Posterior vena cava (tissue), 2 donors: ENCODE measurements around the gene GAK. TPM values are rescaled to one million over a fixed set of nuclear protein-coding genes. Genes with fewer than 3 reads are reported as not detected.
A peak's percentile ranks its signal among the peaks of the same experiment; 100 is the strongest.
"Not testable (repeated sequence)": the region's sequence is repeated elsewhere in the genome, so short reads cannot be mapped to it uniquely, and the experiment has no call there.

ENCODE experiments used
- DNase-seq: peaks from one replicate; pipeline ENCODE4 v3.0.0-alpha.2; 2020; ENCODE audit warnings: low spot score
- intact Hi-C, 2 donors: fragments of 100-400 bp; cut with DNase I; formaldehyde crosslinking; loops; one replicate each; pipeline versions ENCODE4 v1.14.1 to v1.14.2; 2022 to 2023
- total RNA-seq, 2 donors: library from RNA; stranded (reverse); fragmentation: NEBNext Ultra II Directional; extraction: Animal tissue kit (Norgen Biotek cat#: 25700); gene quantifications; one replicate each; pipeline ENCODE4 v1.2.1, GENCODE V29; 2021
- donor health status: DM: yes; HTN: yes; CAD: no.
- donor health status: DM: yes; HTN: yes; CAD: no.

GAK gene
- total RNA-seq, 2 donors from 2014 or later = 63.5 to 73.5 TPM

DNA sequence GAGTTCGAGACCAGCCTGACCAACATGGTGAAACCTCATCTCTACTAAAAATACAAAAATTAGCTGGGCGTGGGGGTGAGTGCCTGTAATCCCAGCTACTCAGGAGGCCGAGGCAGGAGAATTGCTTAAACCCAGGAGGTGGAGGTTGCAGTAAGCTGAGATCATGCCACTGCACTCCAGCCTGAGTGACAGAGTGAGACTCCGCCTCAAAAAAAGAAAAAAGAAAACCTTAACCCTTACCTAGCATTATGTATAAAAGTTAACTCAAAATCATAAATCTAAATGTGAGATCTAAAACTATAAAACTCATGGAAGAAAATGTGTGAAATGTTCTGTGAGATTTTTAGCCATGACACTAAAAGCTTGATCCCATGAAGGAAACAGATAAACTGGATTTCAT is 7.4 kb upstream of the GAK start:
- intact Hi-C loops, DNase-seq: not testable (repeated sequence)

DNA sequence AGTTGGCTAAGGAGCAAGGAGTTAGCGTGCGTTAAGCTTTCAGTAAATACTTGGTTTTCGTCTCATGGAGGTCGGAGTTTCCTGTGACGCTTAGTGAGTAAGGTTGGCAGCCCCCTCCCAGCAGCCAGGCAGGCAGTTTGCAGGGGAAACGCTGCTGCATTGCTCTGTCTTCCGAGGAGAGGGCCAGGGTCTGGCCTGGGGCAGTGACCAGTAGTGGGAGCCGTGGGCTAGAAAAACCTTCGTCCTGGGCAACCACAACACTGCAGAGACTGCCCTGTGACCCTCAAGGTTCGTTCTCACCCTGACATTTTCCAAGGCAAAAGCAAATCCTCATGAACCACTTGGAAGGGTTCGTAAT is 576 bp upstream of the GAK start:
- DNase-seq = peak; percentile 75
- intact Hi-C loops = loop anchor here in 1 of 2 donors (1.0 kb wide), 1 partner anchor 26 kb away; no protein-coding TSS in a partner anchor

DNA sequence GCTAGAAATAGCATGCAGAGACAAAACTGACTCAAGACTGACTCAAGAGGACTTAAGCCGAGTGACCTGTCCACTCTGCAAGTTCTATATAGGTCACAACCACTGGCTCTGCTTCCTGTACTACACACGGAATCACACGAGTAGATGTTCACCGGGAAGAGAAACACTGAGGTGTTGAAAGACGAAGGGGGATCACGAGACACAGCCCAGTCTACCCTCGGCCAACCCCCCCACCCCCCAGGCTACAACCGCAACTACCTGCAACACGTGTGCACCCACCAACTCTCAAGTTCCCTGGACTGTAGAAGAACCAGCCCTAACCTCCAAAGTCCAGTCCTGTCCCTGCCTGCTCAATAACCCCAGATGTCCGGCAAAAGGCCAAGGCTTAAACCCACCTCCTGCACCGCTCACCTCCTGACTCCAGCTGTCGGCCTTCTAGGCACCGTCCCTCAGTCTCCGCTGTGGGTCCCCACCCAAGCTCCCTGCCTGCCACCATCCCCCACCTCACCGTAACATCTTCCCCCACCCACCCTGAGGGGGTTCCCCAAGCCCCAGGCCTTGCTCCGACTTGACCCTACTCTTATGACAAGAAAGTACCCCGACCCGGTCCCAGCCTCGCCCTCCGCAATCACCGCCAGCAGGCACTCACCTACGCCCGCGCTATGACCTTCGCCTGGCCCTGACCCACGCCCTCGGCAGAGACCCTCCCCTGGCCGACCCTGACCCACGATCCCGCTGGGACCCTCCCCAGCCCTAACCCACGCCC is 739 bp downstream of the GAK start:
- DNase-seq = peak; percentile 83
- intact Hi-C loops = no loop called here

DNA sequence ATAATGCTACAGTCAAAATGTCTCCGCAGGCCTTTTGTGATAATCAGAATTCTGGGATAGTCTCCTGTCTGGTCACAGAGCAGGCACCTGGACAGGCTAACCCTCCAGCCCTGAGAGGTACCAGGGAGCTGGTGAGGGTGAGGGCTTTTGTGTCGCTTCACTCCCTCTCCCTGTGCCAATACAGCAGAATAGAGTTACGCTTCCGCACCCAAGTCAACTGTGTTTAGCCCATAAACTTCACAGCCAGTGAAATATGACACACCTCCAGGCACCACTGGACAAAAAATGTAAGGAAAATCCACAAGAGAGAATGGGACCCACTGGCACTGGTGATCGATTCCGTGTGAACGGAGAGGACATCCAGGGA is 1.3 kb downstream of the GAK start:
- intact Hi-C loops = no loop called here
- peak; percentile 29 for DNase-seq

DNA sequence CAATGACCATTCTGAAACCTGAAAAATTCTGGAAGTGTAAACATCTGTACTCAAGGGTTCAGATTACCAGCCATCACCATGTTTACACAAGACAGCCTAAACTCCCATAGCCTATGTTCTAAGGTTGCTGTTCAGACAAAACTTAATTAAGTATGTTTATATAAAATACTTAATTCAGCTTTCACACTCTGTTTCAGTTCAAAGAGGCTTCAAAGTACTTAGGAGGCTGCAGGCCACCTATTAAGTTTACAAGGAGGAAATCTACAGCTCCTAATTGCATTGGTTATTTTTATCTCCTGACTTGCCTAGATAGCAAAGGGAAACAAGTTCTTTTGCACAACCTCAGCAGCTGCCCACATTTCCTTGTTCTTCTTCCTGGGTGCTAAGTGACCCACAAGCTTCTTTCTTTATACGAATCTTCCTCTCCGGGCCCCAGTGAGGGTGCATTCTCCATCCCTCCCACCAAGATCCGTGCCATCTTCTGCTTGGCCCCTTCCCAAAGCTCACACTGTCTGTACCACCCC is 2.0 kb downstream of the GAK start:
- peak; percentile 40 for DNase-seq
- intact Hi-C loops = no loop called here

DNA sequence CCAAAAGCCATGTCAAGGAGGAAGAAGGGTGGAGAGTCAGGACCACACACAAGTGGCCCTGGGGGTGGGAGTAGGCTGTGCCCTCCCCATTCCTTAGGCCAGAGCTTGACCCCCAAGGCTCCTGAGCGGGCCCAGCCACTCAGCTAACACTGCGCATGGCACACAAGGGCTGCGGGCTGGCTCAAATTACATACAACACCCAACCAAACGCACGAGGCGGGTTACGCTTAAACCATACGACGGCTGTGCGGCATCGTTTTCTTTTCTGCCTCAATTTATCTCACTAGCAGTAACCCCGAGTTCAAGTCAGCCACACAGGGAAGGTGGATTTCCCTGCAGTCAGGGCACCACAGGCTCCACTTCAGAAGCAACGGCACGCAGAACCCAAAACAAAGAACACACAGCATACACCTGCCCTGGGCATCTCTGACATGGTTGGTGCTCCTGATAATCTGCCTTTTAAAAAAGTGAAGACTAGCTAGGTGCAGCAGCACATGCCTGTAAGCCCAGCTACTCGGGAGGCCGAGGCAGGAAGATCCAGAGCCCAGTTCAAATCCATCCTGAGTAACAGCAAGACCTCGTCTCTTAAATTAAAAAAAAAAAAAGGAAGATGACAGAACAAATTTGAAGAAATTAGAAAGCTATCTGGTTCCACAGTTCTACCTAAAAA is 2.9 kb downstream of the GAK start:
- peak; percentile 69 for DNase-seq
- intact Hi-C loops = no loop called here

DNA sequence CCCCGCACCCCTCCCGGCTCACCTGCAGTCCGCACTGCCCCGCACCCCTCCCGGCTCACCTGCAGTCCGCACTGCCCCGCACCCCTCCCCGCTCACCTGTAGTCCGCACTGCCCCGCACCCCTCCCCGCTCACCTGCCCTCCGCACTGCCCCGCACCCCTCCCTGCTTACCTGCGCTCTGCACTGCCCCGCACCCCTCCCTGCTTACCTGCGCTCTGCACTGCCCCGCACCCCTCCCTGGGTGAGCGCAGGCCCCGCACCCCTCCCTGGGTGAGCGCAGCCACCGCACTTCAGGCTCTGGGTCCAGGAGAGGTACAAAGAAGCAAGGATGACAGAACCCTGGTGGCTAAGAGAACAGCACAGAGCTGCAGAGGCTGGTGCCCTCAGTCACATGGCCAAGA is 4.5 kb downstream of the GAK start:
- DNase-seq = peak; percentile 34
- intact Hi-C loops = not testable (repeated sequence)

DNA sequence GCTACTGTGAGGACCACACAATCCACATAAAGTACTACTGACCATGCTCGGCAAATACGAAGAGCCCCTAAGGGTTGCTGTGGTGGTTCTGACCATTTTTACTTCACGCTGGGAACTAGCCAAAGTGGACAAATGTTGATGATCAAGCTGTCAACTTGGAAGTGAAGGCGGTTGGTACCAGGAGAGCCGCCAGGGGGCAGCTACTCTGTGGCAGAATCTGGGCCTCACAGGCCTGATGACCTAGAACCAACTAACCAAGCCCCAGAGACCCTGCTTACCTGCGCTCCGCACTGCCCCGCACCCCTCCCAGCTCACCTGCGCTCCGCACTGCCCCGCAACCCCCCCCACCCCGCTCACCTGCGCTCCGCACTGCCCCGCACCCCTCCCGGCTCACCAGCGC is 5.6 kb downstream of the GAK start:
- intact Hi-C loops = no loop called here
- DNase-seq = peak; percentile 15

DNA sequence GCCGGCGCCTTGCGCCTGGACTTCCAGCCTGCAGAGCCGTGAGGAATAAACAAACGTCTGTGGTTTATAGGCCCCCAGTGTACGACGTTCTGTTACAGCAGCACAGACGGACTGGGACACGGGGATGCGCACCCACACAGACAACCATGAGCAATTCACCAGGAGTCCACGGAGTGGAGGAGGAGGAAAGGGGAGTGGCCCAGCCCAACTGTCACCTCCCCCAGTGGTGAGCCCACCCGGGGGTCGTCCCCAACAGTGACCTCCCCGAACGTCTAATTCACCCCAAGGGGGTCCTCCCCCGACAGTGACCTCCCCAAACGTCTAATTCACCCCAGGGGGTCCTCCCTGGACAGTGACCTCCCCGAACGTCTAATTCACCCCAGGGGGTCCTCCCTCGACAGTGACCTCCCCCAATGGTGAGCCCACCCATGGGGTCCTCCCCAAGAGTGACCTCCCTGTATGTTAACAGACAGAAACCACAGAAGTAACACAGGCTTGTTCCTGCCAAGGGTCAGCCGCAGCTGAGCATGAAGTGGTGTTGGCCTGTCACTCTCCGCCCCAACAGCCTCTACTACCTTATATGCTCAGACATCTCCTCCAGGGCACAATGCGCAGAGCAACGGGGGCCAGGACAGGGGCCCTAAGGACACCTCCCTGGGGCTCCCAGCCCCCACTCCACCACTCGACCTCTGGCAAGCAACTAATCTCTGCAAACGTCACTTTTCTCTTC is 6.2 kb downstream of the GAK start:
- intact Hi-C loops = no loop called here
- DNase-seq = peak; percentile 62

DNA sequence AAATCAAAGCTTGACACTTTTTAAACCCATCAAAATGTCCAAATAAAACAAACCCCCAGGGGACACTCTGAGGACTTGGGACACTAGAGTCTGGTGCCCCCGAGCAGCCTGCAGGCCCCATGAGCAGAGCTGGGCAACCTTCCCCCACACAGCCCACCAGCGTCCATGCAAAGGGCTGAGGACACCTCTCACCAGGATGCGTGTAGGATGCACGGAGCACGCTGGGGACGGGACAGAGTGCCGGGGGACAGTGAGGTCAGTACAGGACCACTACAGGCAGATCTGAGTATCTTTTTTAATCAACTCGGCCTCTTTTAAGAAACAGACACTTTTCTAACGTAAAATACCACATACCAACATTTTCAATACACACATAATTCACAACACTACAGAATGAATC is 6.9 kb downstream of the GAK start:
- peak; percentile 69 for DNase-seq
- intact Hi-C loops = no loop called here

DNA sequence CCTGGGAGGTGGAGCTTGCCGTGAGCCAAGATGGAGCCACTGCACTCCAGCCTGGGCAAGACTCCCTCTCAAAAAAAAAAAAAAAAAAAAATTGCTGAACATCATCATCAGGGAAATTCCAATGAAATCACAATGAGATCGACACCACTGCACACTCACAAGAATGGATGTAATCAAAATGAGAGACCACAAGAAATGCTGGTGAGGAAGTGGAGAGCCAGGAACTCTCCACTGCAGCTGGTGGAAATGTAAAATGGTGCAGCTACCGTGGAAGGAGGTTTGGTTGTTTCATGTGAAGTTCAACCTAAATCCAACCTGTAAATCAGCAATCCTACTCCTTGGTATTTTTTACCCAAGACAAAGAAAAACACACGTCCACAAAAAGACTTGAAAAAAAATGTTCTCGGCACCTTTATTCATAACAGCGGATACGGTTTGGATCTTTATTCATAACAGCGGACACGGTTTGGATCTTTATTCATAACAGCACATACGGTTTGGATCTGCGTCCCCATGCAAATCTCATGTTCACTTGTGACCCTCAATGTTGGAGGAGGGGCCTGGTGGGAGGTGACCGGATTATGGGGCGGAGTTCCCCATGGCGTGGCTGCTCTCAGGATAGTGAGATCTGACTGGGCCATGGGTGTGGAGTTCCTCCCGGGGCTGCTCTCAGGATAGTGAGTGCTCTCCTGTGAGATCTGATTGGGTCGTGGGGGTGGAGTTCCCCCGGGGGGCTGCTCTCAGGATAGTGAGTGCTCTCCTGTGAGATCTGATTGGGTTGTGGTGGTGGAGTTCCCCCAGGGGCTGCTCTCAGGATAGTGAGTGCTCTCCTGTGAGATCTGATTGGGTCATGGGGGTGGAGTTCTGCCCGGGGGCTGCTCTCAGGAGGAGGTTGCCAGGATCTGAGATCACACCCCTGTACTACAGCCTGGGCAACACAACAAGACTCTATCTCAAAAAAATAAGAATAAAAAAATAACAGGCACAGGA is 7.7 kb downstream of the GAK start:
- peak; percentile 72 for DNase-seq
- intact Hi-C loops = no loop called here

DNA sequence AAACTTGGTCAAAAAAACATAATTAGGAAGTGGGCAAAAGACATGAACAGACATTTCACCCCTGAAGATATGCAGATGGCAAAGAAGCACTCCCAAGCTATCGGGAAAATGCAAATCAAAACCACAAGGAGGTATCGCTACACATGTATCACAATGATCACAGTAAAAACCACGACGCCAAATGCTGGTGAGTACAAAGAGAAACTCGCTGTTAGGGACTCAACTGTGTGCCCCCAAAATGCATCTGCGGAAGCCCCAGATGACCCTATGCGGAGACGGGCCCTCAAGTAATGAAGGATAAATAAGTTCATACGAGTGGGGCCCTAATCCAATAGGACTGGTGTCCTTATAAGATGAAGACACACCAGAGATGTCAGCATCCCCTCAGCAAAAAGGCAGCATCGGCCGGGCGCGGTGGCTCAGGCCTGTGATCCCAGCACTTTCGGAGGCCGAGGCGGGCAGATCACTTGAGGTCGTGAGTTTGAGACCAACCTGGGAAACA is 10.2 kb downstream of the GAK start:
- DNase-seq = peak; percentile 64
- intact Hi-C loops = no loop called here

DNA sequence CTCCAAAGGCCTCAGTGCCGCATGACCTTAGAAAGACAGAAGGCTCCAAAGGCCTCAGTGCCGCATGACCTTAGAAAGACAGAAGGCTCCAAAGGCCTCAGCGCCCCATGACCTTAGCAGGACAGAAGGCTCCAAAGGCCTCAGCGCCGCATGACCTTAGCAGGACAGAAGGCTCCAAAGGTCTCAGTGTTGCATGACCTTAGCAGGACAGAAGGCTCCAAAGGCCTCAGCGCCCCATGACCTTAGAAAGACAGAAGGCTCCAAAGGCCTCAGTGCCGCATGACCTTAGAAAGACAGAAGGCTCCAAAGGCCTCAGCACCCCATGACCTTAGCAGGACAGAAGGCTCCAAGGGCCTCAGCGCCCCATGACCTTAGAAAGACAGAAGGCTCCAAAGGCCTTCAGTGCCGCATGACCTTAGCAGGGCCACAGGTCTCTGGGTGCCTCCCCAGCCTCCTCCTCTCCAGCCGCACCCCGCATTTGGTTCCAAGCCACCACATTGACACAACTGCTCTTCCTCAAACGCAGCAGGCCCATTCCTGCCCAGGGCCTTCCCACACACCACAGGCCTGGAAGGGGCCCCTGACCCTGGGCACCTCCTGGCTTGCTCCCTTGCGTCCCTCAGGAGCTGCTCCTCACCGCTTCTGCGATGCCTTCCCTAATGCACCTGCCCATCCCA is 13.0 kb downstream of the GAK start:
- DNase-seq = peak; percentile 63
- intact Hi-C loops = not testable (repeated sequence)

DNA sequence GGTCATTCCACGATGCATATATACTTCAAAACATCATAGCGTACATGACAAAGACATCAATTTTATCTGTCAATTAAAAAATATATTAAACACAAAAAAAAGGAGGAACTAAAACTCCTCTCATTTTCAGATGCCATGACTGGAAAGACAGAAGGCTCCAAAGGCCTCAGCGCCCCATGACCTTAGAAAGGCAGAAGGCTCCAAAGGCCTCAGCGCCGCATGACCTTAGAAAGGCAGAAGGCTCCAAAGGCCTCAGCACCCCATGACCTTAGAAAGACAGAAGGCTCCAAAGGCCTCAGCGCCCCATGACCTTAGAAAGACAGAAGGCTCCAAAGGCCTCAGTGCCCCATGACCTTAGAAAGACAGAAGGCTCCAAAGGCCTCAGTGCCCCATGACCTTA is 13.5 kb downstream of the GAK start:
- peak; percentile 30 for DNase-seq
- intact Hi-C loops = not testable (repeated sequence)

DNA sequence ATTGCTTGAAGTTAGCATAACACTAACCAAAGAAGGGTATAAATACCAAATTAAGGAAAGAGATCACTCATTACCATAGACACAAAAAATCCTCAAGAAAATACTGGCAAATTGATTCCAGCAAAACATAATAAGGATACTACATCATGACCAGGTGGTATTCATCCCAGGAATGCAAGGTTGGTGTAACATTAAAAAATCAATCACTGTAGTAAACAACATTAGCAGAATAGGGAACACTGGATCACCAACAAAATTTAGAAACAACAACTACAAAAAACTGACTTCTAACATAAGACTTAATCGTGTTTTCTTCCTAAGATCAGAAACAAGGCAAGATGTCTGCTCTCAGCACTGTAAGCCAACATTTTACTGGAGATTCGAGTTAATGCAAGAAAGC is 14.1 kb downstream of the GAK start:
- intact Hi-C loops = no loop called here
- DNase-seq = no peak

DNA sequence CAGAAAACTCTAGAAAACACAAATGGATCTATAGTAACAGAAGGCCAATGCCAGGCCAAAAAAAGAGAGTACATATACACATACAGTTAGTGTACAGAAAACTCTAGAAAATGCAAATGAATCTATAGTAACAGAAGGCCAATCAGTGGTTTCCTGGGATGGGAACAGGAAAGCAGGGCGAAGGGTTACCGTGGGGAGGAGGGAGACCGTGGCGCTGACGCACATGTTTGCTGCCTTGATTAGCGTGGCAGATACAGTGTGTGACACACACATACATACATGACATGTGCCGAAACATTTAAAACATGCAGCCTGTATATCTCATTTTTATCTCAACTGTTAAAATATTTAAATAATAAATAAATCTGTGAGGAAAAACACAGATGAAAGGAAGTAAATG is 14.7 kb downstream of the GAK start:
- DNase-seq = peak; percentile 40
- intact Hi-C loops = no loop called here

DNA sequence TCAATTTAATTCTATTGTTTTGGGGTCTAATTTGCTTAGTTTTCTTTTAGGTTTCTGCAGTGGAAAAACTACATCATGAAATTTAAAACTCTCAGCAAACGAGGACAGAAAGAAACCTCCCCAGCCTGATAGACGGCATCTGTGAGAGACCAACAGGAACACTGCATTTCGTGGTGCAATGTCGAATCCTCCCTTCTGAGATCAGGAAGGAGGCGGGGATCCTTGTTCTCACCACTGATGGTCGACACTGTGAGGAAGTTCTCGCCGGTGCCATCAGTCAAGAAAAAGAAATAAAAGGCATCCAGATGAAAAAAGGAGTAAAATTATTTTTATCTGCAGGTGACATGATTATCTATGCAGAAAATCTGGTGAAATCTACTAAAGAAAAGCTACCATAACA is 16.5 kb downstream of the GAK start:
- intact Hi-C loops = no loop called here
- peak; percentile 42 for DNase-seq

DNA sequence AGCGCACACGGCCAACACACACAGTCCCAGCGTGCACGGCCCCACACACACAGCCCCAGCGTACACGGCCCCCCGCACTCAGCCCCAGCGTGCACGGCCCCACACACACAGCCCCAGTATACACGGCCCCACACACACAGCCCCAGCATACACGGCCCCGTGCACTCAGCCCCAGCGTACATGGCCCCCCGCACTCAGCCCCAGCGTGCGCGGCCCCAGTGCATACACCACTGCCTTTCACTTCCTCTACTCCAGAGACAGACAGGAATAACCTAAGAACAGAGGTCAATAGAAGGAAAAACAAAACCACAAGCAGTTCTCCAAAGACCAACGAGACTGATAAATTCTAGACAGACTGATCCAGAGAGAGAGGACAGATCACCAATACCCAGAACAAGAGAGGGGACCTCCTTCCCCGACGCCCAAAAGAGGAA is 17.1 kb downstream of the GAK start:
- intact Hi-C loops = no loop called here

More for the DNA sequence above, 17.1 kb downstream of the GAK start:
- DNase-seq = peak; percentile 70
